Activated gamma-delta T cell (primary cell): ENCODE data around the gene GALM.
"Not testable (repeated sequence)": the region's sequence is repeated elsewhere in the genome, so short reads cannot be mapped to it uniquely, and the experiment has no call there.

Experiments used
- DNase-seq: peaks from one replicate; lab custom pipeline; 2025; lab: John Stamatoyannopoulos, UW

GALM gene

GRCh38 chr2:38709567-38710194, 43.8 kb downstream of the GALM start:
- no peak for DNase-seq

GRCh38 chr2:38711558-38711957, 45.6 kb downstream of the GALM start:
- DNase-seq: no peak

- no peak for DNase-seq
Observed at GRCh38 chr2:38712413-38712812, 46.5 kb downstream of the GALM start.

- no peak for DNase-seq
Observed at GRCh38 chr2:38712871-38713270, 47.0 kb downstream of the GALM start.

GRCh38 chr2:38713338-38713737, 47.4 kb downstream of the GALM start:
- no peak for DNase-seq

- not testable (repeated sequence) for DNase-seq
Observed at GRCh38 chr2:38714941-38715340, 49.0 kb downstream of the GALM start.

- no peak for DNase-seq
Observed at GRCh38 chr2:38716185-38716584, 50.3 kb downstream of the GALM start.

GRCh38 chr2:38718601-38719000, 52.7 kb downstream of the GALM start:
- DNase-seq: no peak

- no peak for DNase-seq
Observed at GRCh38 chr2:38719706-38720105, 53.8 kb downstream of the GALM start.

- DNase-seq: no peak
Observed at GRCh38 chr2:38720613-38721241, 54.8 kb downstream of the GALM start.

- DNase-seq: no peak
Observed at GRCh38 chr2:38722271-38723061, 56.6 kb downstream of the GALM start.

GRCh38 chr2:38723173-38723572, 57.3 kb downstream of the GALM start:
- no peak for DNase-seq

- no peak for DNase-seq
Observed at GRCh38 chr2:38727661-38728060, 61.7 kb downstream of the GALM start.

- DNase-seq: no peak
Observed at GRCh38 chr2:38728694-38729093, 62.8 kb downstream of the GALM start.

GRCh38 chr2:38731090-38731489, 65.2 kb downstream of the GALM start:
- DNase-seq: no peak

- no peak for DNase-seq
Observed at GRCh38 chr2:38731684-38732221, 65.8 kb downstream of the GALM start.

GRCh38 chr2:38733300-38733971, 67.5 kb downstream of the GALM start:
- no peak for DNase-seq

- no peak for DNase-seq
Observed at GRCh38 chr2:38734299-38735058, 68.6 kb downstream of the GALM start.

- no peak for DNase-seq
Observed at GRCh38 chr2:38735999-38736320, 70.0 kb downstream of the GALM start.

- not testable (repeated sequence) for DNase-seq
Observed at GRCh38 chr2:38737000-38737698, 71.2 kb downstream of the GALM start.

- no peak for DNase-seq
Observed at GRCh38 chr2:38737925-38738324, 72.0 kb downstream of the GALM start.
